M059J (cell line): ENCODE results near the gene FHL3. TPM values are rescaled to one million over a fixed set of nuclear protein-coding genes. Genes with fewer than 3 reads are reported as not detected.
A peak's percentile ranks its signal among the peaks of the same experiment; 100 is the strongest.

ENCODE experiments used
- DNase-seq: peaks from one replicate; pipeline ENCODE4 v3.0.0-alpha.2; 2012; ENCODE audit warnings: low read depth
- total RNA-seq: library from RNA; depleted of rRNA; stranded (reverse); fragments of >200 nt; shearing (Covaris generic); gene quantifications from 2 replicates; pipeline ENCODE4 v1.2.3, GENCODE V29; 2014; rRNA removed

FHL3 gene
- 18.2 and 24.6 TPM in 2 replicates for total RNA-seq

GRCh38 chr1:38005195-38006007, at the start of gene FHL3:
Gene FHL3 (minus strand): TSS chr1:38005514. CDS start chr1:37999412, 6,102 bp downstream.
- peak; percentile 53 for DNase-seq

GRCh38 chr1:38053416-38054091, 48.2 kb upstream of the FHL3 start:
- DNase-seq = no peak

GRCh38 chr1:38052750-38053415, 47.6 kb upstream of the FHL3 start:
- no peak for DNase-seq

GRCh38 chr1:38051079-38051543, 45.8 kb upstream of the FHL3 start:
- DNase-seq = no peak

GRCh38 chr1:38050397-38051078, 45.2 kb upstream of the FHL3 start:
- DNase-seq = no peak

- DNase-seq = peak; percentile 17
Observed at GRCh38 chr1:38047603-38048141, 42.4 kb upstream of the FHL3 start.

GRCh38 chr1:38046884-38047602, 41.7 kb upstream of the FHL3 start:
- peak; percentile 80 for DNase-seq

- no peak for DNase-seq
Observed at GRCh38 chr1:38046333-38046883, 41.1 kb upstream of the FHL3 start, which contains the start of gene POU3F1. Gene POU3F1 (minus strand): TSS chr1:38046793. CDS start chr1:38046743, 50 bp downstream.

GRCh38 chr1:38045401-38046332, 40.4 kb upstream of the FHL3 start:
- DNase-seq = peak; percentile 26

- no peak for DNase-seq
Observed at GRCh38 chr1:38044221-38045215, 39.2 kb upstream of the FHL3 start.

- DNase-seq = no peak
Observed at GRCh38 chr1:38043036-38043747, 37.9 kb upstream of the FHL3 start.

- DNase-seq = no peak
Observed at GRCh38 chr1:38041936-38042834, 36.9 kb upstream of the FHL3 start.

- DNase-seq = no peak
Observed at GRCh38 chr1:38039331-38040088, 34.2 kb upstream of the FHL3 start.

- peak; percentile 69 for DNase-seq
Observed at GRCh38 chr1:38038861-38039260, 33.5 kb upstream of the FHL3 start.

GRCh38 chr1:38037221-38037939, 32.1 kb upstream of the FHL3 start:
- no peak for DNase-seq
